Measurements from ENCODE around the gene DCC. TPM values are rescaled to one million over a fixed set of nuclear protein-coding genes. Genes with fewer than 3 reads are reported as not detected.

Gene DCC
- total and polyA plus RNA-seq, 9 of the 15 experiments (the other 6 are each of a cell fraction or from before 2014, with no cell fraction given): not detected

DNA sequence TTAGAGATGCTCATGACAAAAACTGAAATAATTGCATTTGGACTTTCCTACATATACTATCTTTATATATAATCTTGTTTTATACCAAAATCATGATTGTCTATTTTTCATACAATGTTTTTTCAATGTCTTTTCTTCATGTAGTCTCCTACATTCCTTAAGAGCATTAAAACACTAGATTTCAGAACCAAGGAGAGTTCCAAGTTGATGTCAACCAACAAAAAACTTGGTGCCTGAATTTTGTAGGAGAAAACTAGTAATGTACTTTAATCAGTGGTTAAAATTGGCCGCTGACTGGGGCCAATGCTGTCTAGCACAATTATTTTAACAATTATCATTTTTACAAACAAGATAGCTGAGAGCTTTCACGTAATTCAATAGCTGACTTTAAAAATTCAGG, 678.8 kb downstream of the DCC start (continued):
- TF ChIP-seq, protein P1, sequence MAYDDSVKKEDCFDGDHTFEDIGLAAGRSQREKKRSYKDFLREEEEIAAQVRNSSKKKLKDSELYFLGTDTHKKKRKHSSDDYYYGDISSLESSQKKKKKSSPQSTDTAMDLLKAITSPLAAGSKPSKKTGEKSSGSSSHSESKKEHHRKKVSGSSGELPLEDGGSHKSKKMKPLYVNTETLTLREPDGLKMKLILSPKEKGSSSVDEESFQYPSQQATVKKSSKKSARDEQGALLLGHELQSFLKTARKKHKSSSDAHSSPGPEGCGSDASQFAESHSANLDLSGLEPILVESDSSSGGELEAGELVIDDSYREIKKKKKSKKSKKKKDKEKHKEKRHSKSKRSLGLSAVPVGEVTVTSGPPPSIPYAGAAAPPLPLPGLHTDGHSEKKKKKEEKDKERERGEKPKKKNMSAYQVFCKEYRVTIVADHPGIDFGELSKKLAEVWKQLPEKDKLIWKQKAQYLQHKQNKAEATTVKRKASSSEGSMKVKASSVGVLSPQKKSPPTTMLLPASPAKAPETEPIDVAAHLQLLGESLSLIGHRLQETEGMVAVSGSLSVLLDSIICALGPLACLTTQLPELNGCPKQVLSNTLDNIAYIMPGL (CRISPR knock-in tag; IDR thresholded peaks at IDR 0.05): no peak
- TF ChIP-seq DIDO1 (tag; IDR thresholded peaks at IDR 0.05; ENCODE audit: low read depth): no peak
- TF ChIP-seq PPARD (CRISPR knock-in tag; IDR thresholded peaks at IDR 0.05): no peak

DNA sequence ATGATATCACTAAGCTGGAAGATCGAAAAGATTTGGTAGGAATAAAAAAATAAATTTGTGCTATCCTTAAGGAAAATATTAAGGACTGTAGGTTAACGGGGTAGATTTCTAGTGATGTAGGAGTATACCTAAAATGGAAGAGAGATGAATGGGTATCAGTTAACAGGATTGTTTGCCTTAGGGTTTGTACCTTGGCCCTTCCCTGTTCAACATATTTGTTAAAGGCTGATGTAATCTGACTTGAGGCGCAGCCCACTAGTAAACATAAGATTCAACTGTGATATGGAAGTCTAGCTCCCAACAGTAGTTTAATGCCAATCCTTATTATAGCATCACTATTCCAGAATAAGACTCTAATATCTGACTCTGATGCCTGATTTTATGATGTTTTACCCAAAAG, 685.2 kb downstream of the DCC start:
- no peak for TF ChIP-seq SMARCB1 (IDR thresholded peaks at IDR 0.05; ENCODE audit: insufficient read length, low read depth)
- no peak for TF ChIP-seq NFXL1 (CRISPR knock-in tag; IDR thresholded peaks at IDR 0.05)
- H3K4me2 ChIP-seq (ENCODE audit: insufficient read depth, low read length): no peak overlapping the region
- no peaks in the 10 kb centered on the region for H3K9me3 ChIP-seq (replicated peaks; ENCODE audit: control insufficient read depth, insufficient read depth, low read depth, low read length)
- H3K79me2 ChIP-seq (ENCODE audit: control insufficient read depth, insufficient read depth, low read length): no peaks in the 10 kb centered on the region
- no peak overlapping the region for H3K9ac ChIP-seq (ENCODE audit: insufficient read depth in 1 of 2, low read depth in 2 of 2, low read length in 2 of 2)
- no peaks in the 10 kb centered on the region for H4K20me1 ChIP-seq (replicated peaks; ENCODE audit: control insufficient read depth, insufficient read depth, low read length)
- in situ Hi-C loops (cut with MboI) (no loop called here), intact Hi-C loops (cut with micrococcal nuclease) (no loop called here)
- no peaks in the 10 kb centered on the region for H3K27me3 ChIP-seq (ENCODE audit: control insufficient read depth in 2 of 2, insufficient read depth in 2 of 2, low read length in 2 of 2)
- H3K4me3 ChIP-seq: no peak overlapping the region
- no peak overlapping the region for H3K27ac ChIP-seq (ENCODE audit: extremely low read depth, low read depth, low read length)
- no peak for ATAC-seq
- no peaks in the 10 kb centered on the region for H3K9me1 ChIP-seq (ENCODE audit: control insufficient read depth, insufficient read depth, low read length)
- FAIRE-seq: no peak
- BruUV-seq (replicated peaks): no TSS peak
- WGBS (ENCODE audit: insufficient coverage, low coverage, missing lambda C conversion rate): 0% methylated on average over 3 of the region's 3 CpGs
- ChIA-PET CTCF (ENCODE audit: low intra/inter-chr PET ratio) (no interaction called here), POLR2A (no interaction called here)
- no peak overlapping the region for H2AFZ ChIP-seq (ENCODE audit: low read depth, low read length)
- DNase-seq (ENCODE audit: extremely low read depth in 1 of 4, low spot score in 3 of 4): no peak
- H3K36me3 ChIP-seq (ENCODE audit: control insufficient read depth, insufficient read depth, low read length): no peaks in the 10 kb centered on the region
- no peaks in the 10 kb centered on the region for H3K4me1 ChIP-seq (replicated peaks in 1 of 2; ENCODE audit: control insufficient read depth in 2 of 2, insufficient read depth in 2 of 2, low read length in 2 of 2)

All from K562 (cell line).